A673 (cell line): ENCODE results near the gene HIP1. TPM values are rescaled to one million over a fixed set of nuclear protein-coding genes. Genes with fewer than 3 reads are reported as not detected.
"Not testable (repeated sequence)": the region's sequence is repeated elsewhere in the genome, so short reads cannot be mapped to it uniquely, and the experiment has no call there.

ENCODE experiments used
- BruUV-seq: library from RNA; stranded (reverse); fragments of 400-500 nt; replicated peaks from 2 replicates; lab custom pipeline; 2021; lab: Mats Ljungman, UMichigan
- CTCF ChIA-PET: fragments of 300-600 bp; sonication (Branson Sonifier 250); formaldehyde crosslinking; loops from one replicate; lab custom pipeline; 2022; ENCODE audit warnings: antibody characterized with exemption; lab: Charles Lee
- POLR2A ChIA-PET: fragments of 300-600 bp; sonication (Branson Sonifier 250); formaldehyde crosslinking; loops from one replicate; lab custom pipeline; 2022; ENCODE audit warnings: antibody characterized with exemption; ENCODE audit not compliant: low non-redundant PET; lab: Charles Lee
- DNase-seq: peaks from one replicate; pipeline ENCODE4 v3.0.0-alpha.2; 2015; ENCODE audit warnings: low spot score
- H3K27ac ChIP-seq: fragments of 200-600 bp; sonication (generic); 2 replicates; pipeline ENCODE4 v1.5.1; 2016; ENCODE audit warnings: mixed run types, low read depth, mild to moderate bottlenecking, mixed read lengths, antibody characterized with exemption, low read length; ENCODE audit not compliant: poor library complexity, severe bottlenecking
- H3K27me3 ChIP-seq: fragments of 200-600 bp; sonication (generic); replicated peaks from 2 replicates; pipeline ENCODE4 v1.6.1; 2017; ENCODE audit warnings: mixed run types, low read depth, mild to moderate bottlenecking, mixed read lengths, antibody characterized with exemption, low read length; ENCODE audit not compliant: insufficient read depth, poor library complexity
- H3K36me3 ChIP-seq: fragments of 200-600 bp; sonication (generic); 2 replicates; pipeline ENCODE4 v1.6.1; 2016; ENCODE audit warnings: mixed run types, mild to moderate bottlenecking, mixed read lengths, antibody characterized with exemption, low read length; ENCODE audit not compliant: insufficient read depth, poor library complexity, severe bottlenecking
- H3K4me1 ChIP-seq: fragments of 200-600 bp; sonication (generic); 2 replicates; pipeline ENCODE4 v1.6.1; 2017; ENCODE audit warnings: mixed run types, mild to moderate bottlenecking, mixed read lengths, antibody characterized with exemption, low read length; ENCODE audit not compliant: insufficient read depth, poor library complexity, severe bottlenecking
- H3K4me3 ChIP-seq: fragments of 200-600 bp; sonication (generic); 2 replicates; pipeline ENCODE4 v1.5.1; 2016; ENCODE audit warnings: low read depth, mixed run types, mild to moderate bottlenecking, mixed read lengths, low read length; ENCODE audit not compliant: poor library complexity, severe bottlenecking
- H3K9me3 ChIP-seq: fragments of 200-600 bp; sonication (generic); 2 replicates; pipeline ENCODE4 v1.6.1; 2016; ENCODE audit warnings: mixed run types, low read depth, mild to moderate bottlenecking, mixed read lengths, antibody characterized with exemption, low read length; ENCODE audit not compliant: poor library complexity, severe bottlenecking
- EZH2 ChIP-seq: fragments of 200-600 bp; sonication (generic); IDR thresholded peaks from 2 replicates; pipeline ENCODE4 v1.6.1; 2017; ENCODE audit warnings: borderline replicate concordance, low read depth, mild to moderate bottlenecking, mixed read lengths, antibody characterized with exemption, low read length; ENCODE audit not compliant: poor library complexity, severe bottlenecking
- intact Hi-C: fragments of 100-400 bp; cut with micrococcal nuclease; formaldehyde crosslinking; loops from one replicate; pipeline ENCODE4 v1.10.0; 2022; ENCODE audit not compliant: unreplicated experiment
- total RNA-seq: library from RNA; stranded (reverse); gene quantifications from 2 replicates; pipeline ENCODE4 v1.2.3, GENCODE V29; 2021
- TF ChIP-seq, protein P1 (sequence below): fragments of 300-800, 200-600 bp; sonication (generic); conservative IDR thresholded peaks from 2 replicates; pipeline ENCODE4 v1.5.1; 2017; ENCODE audit warnings: low read depth, mild to moderate bottlenecking, antibody characterized with exemption, low read length, moderate library complexity, mixed read lengths

The HIP1 gene
- total RNA-seq, 1 experiment from 2014 or later = 25.0 TPM

DNA sequence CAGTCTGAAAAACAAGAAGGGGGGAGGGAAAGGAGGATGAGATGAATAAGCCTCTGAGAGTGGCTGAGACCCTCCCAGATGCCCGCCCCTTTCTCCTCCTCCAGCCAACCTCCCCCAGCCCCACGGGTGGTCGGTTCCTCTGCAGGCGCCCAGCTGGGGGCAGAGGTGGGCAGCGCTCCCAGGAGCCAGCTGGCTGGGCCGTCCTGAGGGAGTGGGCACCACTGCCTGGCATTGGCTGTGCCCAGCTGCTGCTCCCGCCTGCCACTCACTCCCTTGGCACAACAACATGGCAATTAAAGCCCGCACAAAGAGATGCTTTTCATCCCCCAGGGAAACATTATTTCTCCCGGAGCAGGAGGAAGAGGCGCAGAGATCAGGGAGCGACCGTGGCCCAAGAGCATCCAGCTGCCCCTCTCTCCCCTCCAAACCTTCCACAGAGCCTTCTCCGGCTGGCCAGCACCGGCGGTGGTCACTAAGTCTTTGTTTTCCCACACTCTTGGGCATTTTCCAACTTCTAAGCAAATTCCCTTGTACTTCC lies 139.4 kb downstream of the HIP1 start:
- no TSS peak for BruUV-seq
- H3K4me3 ChIP-seq = no peak overlapping the region
- intact Hi-C loops = loop anchor here (10.0 kb wide), 1 partner anchor 55 kb away; no protein-coding TSS in a partner anchor
- ChIA-PET POLR2A (no interaction called here), CTCF (no interaction called here)
- H3K9me3 ChIP-seq = no peaks in the 10 kb centered on the region
- DNase-seq = peak; percentile 78
- no peaks in the 10 kb centered on the region for H3K36me3 ChIP-seq
- peak overlapping the region; percentile 55 for H3K27ac ChIP-seq
- no peak for TF ChIP-seq EZH2
- TF ChIP-seq, protein P1, sequence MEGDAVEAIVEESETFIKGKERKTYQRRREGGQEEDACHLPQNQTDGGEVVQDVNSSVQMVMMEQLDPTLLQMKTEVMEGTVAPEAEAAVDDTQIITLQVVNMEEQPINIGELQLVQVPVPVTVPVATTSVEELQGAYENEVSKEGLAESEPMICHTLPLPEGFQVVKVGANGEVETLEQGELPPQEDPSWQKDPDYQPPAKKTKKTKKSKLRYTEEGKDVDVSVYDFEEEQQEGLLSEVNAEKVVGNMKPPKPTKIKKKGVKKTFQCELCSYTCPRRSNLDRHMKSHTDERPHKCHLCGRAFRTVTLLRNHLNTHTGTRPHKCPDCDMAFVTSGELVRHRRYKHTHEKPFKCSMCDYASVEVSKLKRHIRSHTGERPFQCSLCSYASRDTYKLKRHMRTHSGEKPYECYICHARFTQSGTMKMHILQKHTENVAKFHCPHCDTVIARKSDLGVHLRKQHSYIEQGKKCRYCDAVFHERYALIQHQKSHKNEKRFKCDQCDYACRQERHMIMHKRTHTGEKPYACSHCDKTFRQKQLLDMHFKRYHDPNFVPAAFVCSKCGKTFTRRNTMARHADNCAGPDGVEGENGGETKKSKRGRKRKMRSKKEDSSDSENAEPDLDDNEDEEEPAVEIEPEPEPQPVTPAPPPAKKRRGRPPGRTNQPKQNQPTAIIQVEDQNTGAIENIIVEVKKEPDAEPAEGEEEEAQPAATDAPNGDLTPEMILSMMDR = no peak
- H3K27me3 ChIP-seq = no peaks in the 10 kb centered on the region
- peaks cover 34% of the 10 kb centered on the region for H3K4me1 ChIP-seq

DNA sequence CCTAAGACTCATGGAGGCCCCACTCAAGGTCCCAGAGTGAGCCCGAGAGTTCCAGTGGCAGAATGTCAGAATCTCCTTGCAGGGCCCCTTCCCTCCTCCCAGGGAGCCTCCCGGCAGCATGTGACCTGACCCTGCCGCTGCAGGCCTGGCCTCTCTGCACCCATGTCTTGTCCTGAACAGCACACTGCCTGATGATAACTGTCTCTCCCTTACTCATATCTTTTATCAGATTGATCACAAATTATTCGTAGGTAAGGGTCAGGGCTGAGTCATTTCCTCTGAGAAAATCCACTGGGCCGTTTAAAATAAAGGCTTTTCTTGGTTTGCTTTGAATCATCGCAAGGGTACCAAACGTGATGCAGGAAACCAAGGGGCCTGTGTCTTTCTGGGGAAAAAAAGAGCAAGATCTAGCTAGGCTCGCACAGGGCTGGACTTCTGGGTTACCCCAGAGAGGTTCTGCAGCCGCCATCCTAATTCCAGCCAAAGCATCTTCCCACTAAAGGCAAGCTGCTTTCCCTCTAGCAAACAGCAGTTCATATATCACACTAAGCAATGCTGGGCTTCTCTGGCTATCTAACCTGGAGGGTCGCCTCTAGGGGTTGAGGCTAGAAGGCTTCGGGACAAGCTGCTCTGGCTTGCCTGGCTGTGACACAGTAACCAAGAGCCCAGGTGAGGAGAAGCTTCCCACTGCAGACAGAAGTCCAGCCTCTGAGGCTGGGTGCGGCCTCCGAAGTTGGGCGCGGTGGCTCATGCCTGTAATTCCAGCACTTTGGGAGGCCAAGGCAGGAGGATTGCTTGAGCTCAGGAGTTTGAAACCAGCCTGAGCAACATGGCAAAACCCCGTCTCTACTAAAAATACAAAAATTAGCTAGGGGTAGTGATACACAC lies 141.8 kb downstream of the HIP1 start:
- H3K4me1 ChIP-seq = peaks cover 34% of the 10 kb centered on the region
- BruUV-seq = no TSS peak
- H3K4me3 ChIP-seq = no peak overlapping the region
- no peak for DNase-seq
- no peaks in the 10 kb centered on the region for H3K27me3 ChIP-seq
- intact Hi-C loops = loop anchor here (10.0 kb wide), 1 partner anchor 52 kb away; no protein-coding TSS in a partner anchor
- H3K36me3 ChIP-seq = no peaks in the 10 kb centered on the region
- ChIA-PET POLR2A (no interaction called here), CTCF (interaction anchor here (0.6 kb wide), 1 partner anchor 45 kb away, joined by 5 read pairs; no protein-coding TSS in a partner anchor)
- H3K27ac ChIP-seq = no peak overlapping the region
- TF ChIP-seq, protein P1 = no peak
- TF ChIP-seq EZH2 = no peak
- H3K9me3 ChIP-seq = no peaks in the 10 kb centered on the region

DNA sequence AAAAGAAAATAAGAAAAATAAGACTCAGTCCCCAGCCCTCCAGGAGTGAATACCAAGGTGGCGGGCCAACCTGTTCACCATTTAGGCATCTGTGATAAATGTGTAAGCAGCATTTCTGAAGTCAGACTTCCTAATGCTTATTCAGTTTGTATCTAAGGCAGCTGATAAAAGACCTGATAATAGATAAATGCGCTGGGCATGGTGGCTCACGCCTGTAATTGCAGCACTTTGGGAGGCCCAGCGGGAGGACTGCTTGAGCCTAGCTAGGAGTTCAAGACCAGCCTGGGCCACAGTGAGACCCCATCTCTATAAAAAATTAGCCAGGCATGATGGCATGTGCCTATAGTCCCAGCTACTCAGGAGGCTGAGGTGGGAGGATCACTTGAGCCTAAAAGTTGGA lies 143.0 kb downstream of the HIP1 start:
- no peaks in the 10 kb centered on the region for H3K36me3 ChIP-seq
- peaks cover 34% of the 10 kb centered on the region for H3K4me1 ChIP-seq
- no peak for DNase-seq
- no peak overlapping the region for H3K4me3 ChIP-seq
- intact Hi-C loops = loop anchor here (10.0 kb wide), 1 partner anchor 51 kb away; no protein-coding TSS in a partner anchor
- no peaks in the 10 kb centered on the region for H3K9me3 ChIP-seq
- ChIA-PET POLR2A (no interaction called here), CTCF (no interaction called here)
- H3K27me3 ChIP-seq = no peaks in the 10 kb centered on the region
- no TSS peak for BruUV-seq
- no peak overlapping the region for H3K27ac ChIP-seq
- no peak for TF ChIP-seq EZH2
- TF ChIP-seq, protein P1 = no peak

DNA sequence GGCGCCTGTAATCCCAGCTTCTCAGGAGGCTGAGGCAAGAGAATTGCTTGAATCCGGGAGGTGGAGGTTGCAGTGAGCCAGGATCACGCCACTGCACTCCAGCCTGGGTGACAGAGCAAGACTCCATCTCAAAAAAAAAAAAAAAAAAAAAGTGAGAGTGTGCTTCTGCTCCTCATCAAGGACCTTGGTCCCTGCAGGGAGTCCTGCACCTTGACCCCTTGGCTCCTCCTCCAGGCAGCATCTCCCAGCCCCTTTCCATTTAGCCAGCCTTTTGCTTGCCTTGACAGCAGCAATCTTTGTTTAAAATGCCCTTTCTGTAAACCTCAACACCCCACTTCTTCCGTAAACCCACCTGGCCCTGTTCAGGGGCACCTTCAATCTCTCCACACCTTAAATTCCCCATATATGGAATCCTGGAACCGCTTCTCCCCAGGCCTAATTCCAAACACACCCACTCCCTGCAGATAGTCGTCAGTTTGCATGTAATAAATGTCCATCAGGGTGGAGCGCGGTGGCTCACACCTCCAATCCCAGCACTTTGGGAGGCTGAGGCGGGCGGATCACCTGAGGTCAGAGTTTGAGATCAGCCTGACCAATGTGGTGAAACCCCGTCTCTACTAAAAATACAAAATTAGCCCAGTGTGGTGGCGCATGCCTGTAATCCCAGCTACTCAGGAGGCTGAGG lies 145.1 kb downstream of the HIP1 start:
- H3K4me3 ChIP-seq, DNase-seq, BruUV-seq, H3K9me3 ChIP-seq, H3K36me3 ChIP-seq, H3K27ac ChIP-seq, CTCF ChIA-PET, POLR2A ChIA-PET, H3K27me3 ChIP-seq: not testable (repeated sequence)
- intact Hi-C loops = loop anchor here (10.0 kb wide), 1 partner anchor 49 kb away; no protein-coding TSS in a partner anchor
- peaks cover 21% of the 10 kb centered on the region for H3K4me1 ChIP-seq
